Common myeloid progenitor, CD34-positive (primary cell): ENCODE results near the gene ZCCHC2.
A peak's percentile ranks its signal among the peaks of the same experiment; 100 is the strongest.

Source experiments
- CTCF ChIA-PET: fragments of 350-600 bp; sonication (Branson Sonifier 250); formaldehyde crosslinking; loops from one replicate; lab custom pipeline; 2021; ENCODE audit warnings: antibody characterized with exemption; lab: Charles Lee
- POLR2A ChIA-PET: fragments of 350-600 bp; sonication (Branson Sonifier 250); formaldehyde crosslinking; loops from one replicate; lab custom pipeline; 2021; ENCODE audit warnings: antibody characterized with exemption; lab: Charles Lee
- DNase-seq, 3 donors: peaks; one replicate each; pipeline versions ENCODE4 v3.0.0 to v3.0.0-alpha.2; 2013
- H3K27ac ChIP-seq, 2 experiments: 1 replicate in 1 of 2; 2 replicates in 1 of 2; pipeline ENCODE4 v1.7.0; 2013; ENCODE audit warnings: inconsistent platforms in 2 of 2, low read length in 2 of 2, mild to moderate bottlenecking in 2 of 2, low read depth in 1 of 2, moderate library complexity in 1 of 2; ENCODE audit not compliant: severe bottlenecking in 2 of 2, insufficient read depth in 1 of 2, poor library complexity in 1 of 2
- H3K27me3 ChIP-seq, 5 experiments: replicated peaks in 2 of 5; 1 replicate in 3 of 5; 2 replicates in 2 of 5; pipeline versions ENCODE4 v1.6.1 to v1.7.0; 2013; ENCODE audit warnings: low read length in 4 of 5, mild to moderate bottlenecking in 2 of 5, moderate library complexity in 2 of 5, inconsistent platforms in 1 of 5; ENCODE audit not compliant: insufficient read depth in 5 of 5, control insufficient read depth in 4 of 5
- H3K36me3 ChIP-seq, 4 experiments: 1 replicate in 2 of 4; 2 replicates in 2 of 4; pipeline versions ENCODE4 v1.6.1 to v1.7.0; 2013; ENCODE audit warnings: low read length in 3 of 4, control low read depth in 1 of 4, mild to moderate bottlenecking in 1 of 4; ENCODE audit not compliant: control insufficient read depth in 4 of 4, insufficient read depth in 4 of 4
- H3K4me1 ChIP-seq, 4 experiments: 1 replicate in 3 of 4; 2 replicates in 1 of 4; pipeline versions ENCODE4 v1.6.1 to v1.7.1; 2013; ENCODE audit warnings: low read length in 3 of 4, mild to moderate bottlenecking in 3 of 4, control low read depth in 1 of 4, inconsistent platforms in 1 of 4, moderate library complexity in 1 of 4; ENCODE audit not compliant: control insufficient read depth in 4 of 4, insufficient read depth in 4 of 4; ENCODE audit errors: control extremely low read depth in 1 of 4
- H3K4me3 ChIP-seq, 7 experiments: 1 replicate in 4 of 7; 2 replicates in 3 of 7; pipeline versions ENCODE4 v1.5.1 to v1.7.0; 2013; ENCODE audit warnings: mild to moderate bottlenecking in 7 of 7, low read length in 6 of 7, moderate library complexity in 6 of 7, inconsistent platforms in 2 of 7, low read depth in 2 of 7, control low read depth in 1 of 7; ENCODE audit not compliant: insufficient read depth in 4 of 7, control insufficient read depth in 1 of 7; ENCODE audit errors: extremely low read depth in 1 of 7
- H3K9me3 ChIP-seq, 5 experiments: 1 replicate in 4 of 5; 2 replicates in 1 of 5; pipeline versions ENCODE4 v1.6.1 to v1.7.1; 2013; ENCODE audit warnings: low read length in 4 of 5, mild to moderate bottlenecking in 2 of 5, inconsistent platforms in 1 of 5, low read depth in 1 of 5, moderate library complexity in 1 of 5; ENCODE audit not compliant: control insufficient read depth in 4 of 5, insufficient read depth in 2 of 5; ENCODE audit errors: control extremely low read depth in 1 of 5
- WGBS: methylation state at CpG from one replicate; pipeline ENCODE4 v1.1.5; 2013; ENCODE audit not compliant: insufficient coverage; 5-methylcytosine and 5-hydroxymethylcytosine counted together

ZCCHC2 gene

DNA sequence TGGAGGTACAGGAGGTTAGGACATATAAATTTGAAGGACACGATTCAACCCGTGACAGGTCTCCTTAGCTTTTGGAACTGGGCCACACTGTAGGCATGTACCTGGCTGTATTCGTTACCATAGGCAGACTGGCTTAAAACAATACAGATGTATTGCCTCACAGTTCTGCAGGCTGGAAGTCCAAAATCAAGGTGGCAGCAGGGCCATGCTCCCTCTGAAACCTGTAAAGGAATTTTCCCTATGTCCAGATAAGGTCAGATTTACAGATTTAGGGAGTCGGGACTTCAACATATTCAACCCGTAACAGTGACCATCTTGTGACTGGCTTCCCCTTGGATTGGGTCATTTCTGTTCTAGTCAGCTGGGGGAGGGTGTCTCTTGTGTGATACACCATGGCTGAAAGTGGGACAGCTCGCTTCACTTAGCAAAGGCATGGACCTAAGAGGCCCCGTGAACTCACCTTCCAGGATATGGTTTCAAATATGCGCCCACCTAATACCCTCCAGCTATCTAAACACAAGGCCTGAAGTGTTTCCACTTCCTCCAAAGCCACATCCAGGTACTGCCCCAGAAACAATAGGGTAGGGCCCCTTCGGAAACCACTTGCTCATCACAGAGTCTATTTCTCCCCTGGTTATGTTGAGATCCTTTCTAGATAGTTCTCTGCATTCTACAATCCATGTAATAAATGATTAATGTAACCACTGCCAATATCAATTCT is 85.0 kb downstream of the ZCCHC2 start:
- no peaks in the 10 kb centered on the region for H3K36me3 ChIP-seq
- ChIA-PET CTCF (interaction anchor here (1.5 kb wide), 1 partner anchor 19 kb away, joined by 3 read pairs; no protein-coding TSS in a partner anchor), POLR2A (no interaction called here)
- no peak for DNase-seq
- no peak overlapping the region for H3K27ac ChIP-seq
- peaks cover 0 to 7% (median 5%) of the 10 kb centered on the region in 4 experiments for H3K4me1 ChIP-seq
- peaks cover 0 to 4% (median 3%) of the 10 kb centered on the region in 5 experiments for H3K27me3 ChIP-seq
- H3K9me3 ChIP-seq, result peaks cover 0 to 2% (median 0%) of the 10 kb centered on the region in 5 experiments
- 94% methylated on average over 9 of the region's 9 CpGs for WGBS
- H3K4me3 ChIP-seq, result no peak overlapping the region

DNA sequence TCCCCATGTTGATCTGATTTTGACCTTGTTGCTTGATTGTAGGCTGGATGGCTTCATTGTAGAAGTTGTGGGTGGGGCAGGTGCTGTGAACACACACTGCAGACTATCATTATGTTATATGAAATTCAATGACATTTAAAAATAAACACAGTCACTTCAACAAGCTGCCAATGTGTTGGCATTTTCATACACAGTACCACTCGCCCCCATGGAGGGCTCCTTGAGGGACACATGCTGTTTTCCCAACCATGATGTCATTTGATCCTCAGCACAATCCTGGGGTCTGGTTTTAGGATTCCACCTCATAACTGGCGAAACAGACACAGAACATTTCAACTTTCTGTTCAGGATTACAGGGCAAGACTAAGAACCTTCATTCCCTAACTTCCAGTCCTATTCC is 86.9 kb downstream of the ZCCHC2 start:
- WGBS, result 75% methylated on average over 1 of the region's 2 CpGs
- peaks cover 0 to 4% (median 3%) of the 10 kb centered on the region in 5 experiments for H3K27me3 ChIP-seq
- H3K4me1 ChIP-seq, result peaks cover 0 to 8% (median 5%) of the 10 kb centered on the region in 4 experiments
- no peak for DNase-seq
- CTCF ChIA-PET, result no interaction called here
- peaks cover 0 to 2% (median 0%) of the 10 kb centered on the region in 5 experiments for H3K9me3 ChIP-seq
- H3K4me3 ChIP-seq, result no peak overlapping the region
- no peaks in the 10 kb centered on the region for H3K36me3 ChIP-seq
- no peak overlapping the region for H3K27ac ChIP-seq
- POLR2A ChIA-PET, result no interaction called here

DNA sequence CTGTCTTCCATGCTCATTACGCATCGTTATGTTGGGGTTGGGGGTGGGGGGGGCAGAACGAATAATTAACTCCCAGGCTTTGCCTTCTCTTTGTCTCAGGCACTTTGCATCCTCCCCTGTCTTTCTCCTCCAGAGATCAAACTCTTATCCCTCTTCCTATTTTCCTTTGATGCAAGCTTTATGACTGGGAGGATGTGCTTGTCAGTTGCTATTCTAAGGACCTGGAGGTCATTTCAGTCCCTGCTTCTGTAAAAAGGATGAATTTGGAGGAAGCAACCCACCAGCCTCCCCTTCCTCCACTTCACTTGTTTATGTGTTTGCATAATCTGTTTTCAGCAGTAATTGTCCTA is 87.5 kb downstream of the ZCCHC2 start:
- Histone ChIP-seq H3K27me3 (peaks cover 0 to 4% (median 3%) of the 10 kb centered on the region in 5 experiments), H3K36me3 (no peaks in the 10 kb centered on the region), H3K9me3 (peaks cover 0 to 2% (median 0%) of the 10 kb centered on the region in 5 experiments), H3K4me1 (peaks cover 0 to 8% (median 5%) of the 10 kb centered on the region in 4 experiments), H3K27ac (no peak overlapping the region), H3K4me3 (no peak overlapping the region)
- ChIA-PET CTCF (no interaction called here), POLR2A (no interaction called here)
- DNase-seq, result no peak
- no CpG with 5 or more reads among the region's 3 CpGs for WGBS

DNA sequence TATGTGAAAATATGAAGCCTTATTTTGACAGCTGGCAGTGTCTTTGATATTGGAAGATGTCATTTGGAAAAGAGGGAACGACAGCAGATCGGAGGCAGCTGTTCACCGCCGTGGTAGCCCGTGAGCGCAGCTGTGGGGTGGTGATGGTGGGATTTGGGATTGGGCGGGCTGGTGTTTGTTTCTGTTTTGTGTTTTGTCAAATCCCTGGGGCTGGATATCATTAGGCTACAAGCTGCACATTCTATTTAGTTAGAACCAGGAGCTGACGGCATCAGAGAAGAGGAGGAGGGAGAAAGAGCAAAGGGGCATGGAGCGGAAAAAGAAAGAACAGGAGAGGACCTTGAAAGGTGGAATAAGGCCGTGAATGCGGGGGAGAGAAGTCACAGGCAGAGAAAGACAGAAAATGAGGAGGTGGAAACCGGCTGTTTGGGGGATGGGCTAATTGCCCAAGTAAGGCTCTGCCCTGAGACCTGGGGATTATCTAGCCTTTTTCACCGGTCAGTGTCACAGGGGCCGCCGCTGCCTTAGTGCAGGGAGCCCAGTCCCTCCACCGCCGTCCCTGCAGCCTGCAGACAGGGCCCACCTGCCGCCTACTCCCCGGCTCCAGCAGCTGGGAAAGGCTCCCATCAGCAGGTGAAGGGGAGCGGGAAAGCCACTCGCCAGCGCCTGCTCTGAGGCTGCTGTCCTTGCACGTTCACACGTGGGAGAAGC is 88.0 kb downstream of the ZCCHC2 start:
- no peaks in the 10 kb centered on the region for H3K36me3 ChIP-seq
- DNase-seq, result no peak
- peaks cover 0 to 4% (median 3%) of the 10 kb centered on the region in 5 experiments for H3K27me3 ChIP-seq
- WGBS, result 92% methylated on average over 22 of the region's 24 CpGs
- no peak overlapping the region for H3K27ac ChIP-seq
- peak overlapping the region in 2 of 7 experiments; percentile 2 to 40 for H3K4me3 ChIP-seq
- peaks cover 0 to 8% (median 5%) of the 10 kb centered on the region in 4 experiments for H3K4me1 ChIP-seq
- CTCF ChIA-PET, result interaction anchor here (1.9 kb wide), 1 partner anchor 26 kb away, joined by 4 read pairs; no protein-coding TSS in a partner anchor
- POLR2A ChIA-PET, result no interaction called here
- H3K9me3 ChIP-seq, result peaks cover 0 to 2% (median 0%) of the 10 kb centered on the region in 5 experiments

DNA sequence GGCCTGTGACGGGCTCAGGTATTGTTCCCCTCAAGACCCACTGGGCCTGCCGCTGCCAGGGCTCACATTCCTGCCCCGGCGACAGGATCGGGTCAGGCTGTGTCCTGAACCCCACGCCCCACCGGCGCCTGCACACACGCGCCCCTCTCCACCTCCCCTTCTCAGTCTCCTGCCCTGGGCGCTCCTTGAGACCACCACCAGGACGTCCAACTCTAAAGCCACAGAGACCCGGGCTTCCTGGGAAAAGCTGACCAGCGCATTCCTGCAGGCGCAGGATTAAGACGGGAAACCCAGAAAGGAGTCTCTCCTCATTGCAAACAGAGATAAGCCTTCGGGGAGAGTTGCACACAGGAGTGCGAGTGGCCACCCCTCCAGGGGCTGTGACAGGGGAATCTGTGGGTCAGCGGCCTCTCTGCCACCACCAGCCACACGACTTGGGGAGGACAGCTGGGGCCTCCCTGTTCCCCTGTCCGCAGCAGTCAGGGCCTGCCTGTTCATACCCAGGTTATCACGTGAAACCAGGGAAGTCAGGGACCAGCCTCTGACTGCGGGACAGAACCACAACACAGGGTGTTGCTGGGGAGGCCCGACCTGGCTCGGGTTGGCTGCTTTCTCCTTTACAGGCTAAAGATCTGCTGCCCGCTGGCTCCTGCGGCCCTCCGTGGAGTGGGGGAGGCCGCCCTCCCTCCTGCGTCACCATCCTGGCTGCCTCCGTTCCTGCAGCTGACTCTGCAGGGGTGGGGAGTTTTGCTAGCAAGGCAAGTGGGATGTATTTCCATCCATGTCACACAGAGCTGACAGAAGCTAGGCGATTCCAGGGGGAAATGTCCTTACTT is 88.8 kb downstream of the ZCCHC2 start:
- 71% methylated on average over 26 of the region's 32 CpGs for WGBS

DNA sequence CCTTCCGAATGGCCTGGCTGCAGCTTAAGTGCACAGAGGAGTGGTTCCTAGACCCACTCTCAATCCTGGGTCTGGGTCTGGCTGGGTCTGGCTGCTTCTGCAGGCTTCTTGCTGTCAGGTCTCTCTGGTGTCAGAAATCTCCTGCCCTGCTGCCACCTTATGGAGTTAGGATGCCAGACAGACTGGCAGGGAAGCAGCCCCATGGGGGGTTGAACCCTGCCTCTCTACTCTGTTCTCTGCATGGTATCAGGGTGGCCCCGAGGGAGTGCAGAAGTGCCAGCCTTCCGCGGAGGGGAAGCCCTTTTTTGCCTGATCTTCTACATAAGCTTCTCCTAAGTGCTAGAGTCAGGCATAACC is 89.4 kb downstream of the ZCCHC2 start:
- H3K27ac ChIP-seq, result no peak overlapping the region
- ChIA-PET CTCF (interaction anchor here (0.6 to 1.9 kb wide), 2 partner anchors 10 to 27 kb away, joined by 3 to 4 read pairs; no protein-coding TSS in a partner anchor), POLR2A (interaction anchor here (0.5 kb wide), 1 partner anchor 9 kb away, joined by 7 read pairs; no protein-coding TSS in a partner anchor)
- H3K36me3 ChIP-seq, result no peaks in the 10 kb centered on the region
- H3K4me1 ChIP-seq, result peaks cover 0 to 8% (median 5%) of the 10 kb centered on the region in 4 experiments
- peak overlapping the region in 2 of 7 experiments; percentile 13 to 45 for H3K4me3 ChIP-seq
- WGBS, result 66% methylated on average over 4 of the region's 4 CpGs
- H3K9me3 ChIP-seq, result peaks cover 0 to 2% (median 0%) of the 10 kb centered on the region in 5 experiments
- DNase-seq, result no peak
- peaks cover 0 to 4% (median 3%) of the 10 kb centered on the region in 5 experiments for H3K27me3 ChIP-seq

More for the DNA sequence above, 88.8 kb downstream of the ZCCHC2 start:
- ChIA-PET CTCF (interaction anchor here (1.9 kb wide), 1 partner anchor 26 kb away, joined by 4 read pairs; no protein-coding TSS in a partner anchor), POLR2A (interaction anchor here (0.5 kb wide), 1 partner anchor 8 kb away, joined by 7 read pairs; no protein-coding TSS in a partner anchor)
- peak in 2 of 3 donors; percentile 9 to 14 for DNase-seq
- Histone ChIP-seq H3K36me3 (no peaks in the 10 kb centered on the region), H3K4me3 (peak overlapping the region in 3 of 7 experiments; percentile 2 to 45 (median 40)), H3K27ac (no peak overlapping the region), H3K4me1 (peaks cover 0 to 8% (median 5%) of the 10 kb centered on the region in 4 experiments), H3K9me3 (peaks cover 0 to 2% (median 0%) of the 10 kb centered on the region in 5 experiments), H3K27me3 (peaks cover 0 to 4% (median 3%) of the 10 kb centered on the region in 5 experiments)
